ENCODE data around the gene SLC35A2.
"Not testable (repeated sequence)": the region's sequence is repeated elsewhere in the genome, so short reads cannot be mapped to it uniquely, and the experiment has no call there.

Gene SLC35A2

DNA sequence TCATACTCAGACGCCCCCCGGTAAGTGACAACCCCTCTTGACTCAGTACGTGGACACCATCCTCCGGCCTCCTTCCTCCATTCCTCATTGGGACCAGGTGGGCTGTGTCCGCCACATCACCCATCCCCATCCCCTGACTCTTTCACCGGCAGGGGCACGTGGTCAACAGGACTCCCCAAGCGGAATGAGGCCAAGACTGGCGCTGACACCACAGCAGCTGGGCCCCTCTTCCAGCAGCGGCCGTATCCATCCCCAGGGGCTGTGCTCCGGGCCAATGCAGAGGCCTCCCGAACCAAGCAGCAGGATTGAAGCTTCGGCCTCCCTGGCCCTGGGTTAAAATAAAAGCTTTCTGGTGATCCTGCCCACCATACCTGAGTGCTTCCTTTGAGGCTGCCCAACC is 8.7 kb downstream of the SLC35A2 start:
- DNase-seq (ENCODE audit: low read depth): no peak

DNA sequence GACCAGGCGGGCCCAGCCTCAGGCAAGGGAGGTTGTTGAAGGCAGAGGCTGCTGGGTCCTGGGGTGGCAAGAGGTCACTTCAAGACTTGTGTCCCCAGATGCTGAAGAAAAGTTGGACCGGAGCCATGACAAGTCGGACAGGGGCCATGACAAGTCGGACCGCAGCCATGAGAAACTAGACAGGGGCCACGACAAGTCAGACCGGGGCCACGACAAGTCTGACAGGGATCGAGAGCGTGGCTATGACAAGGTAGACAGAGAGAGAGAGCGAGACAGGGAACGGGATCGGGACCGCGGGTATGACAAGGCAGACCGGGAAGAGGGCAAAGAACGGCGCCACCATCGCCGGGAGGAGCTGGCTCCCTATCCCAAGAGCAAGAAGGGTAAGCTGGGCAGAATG is 9.3 kb downstream of the SLC35A2 start:
- DNase-seq (ENCODE audit: low read depth): no peak

DNA sequence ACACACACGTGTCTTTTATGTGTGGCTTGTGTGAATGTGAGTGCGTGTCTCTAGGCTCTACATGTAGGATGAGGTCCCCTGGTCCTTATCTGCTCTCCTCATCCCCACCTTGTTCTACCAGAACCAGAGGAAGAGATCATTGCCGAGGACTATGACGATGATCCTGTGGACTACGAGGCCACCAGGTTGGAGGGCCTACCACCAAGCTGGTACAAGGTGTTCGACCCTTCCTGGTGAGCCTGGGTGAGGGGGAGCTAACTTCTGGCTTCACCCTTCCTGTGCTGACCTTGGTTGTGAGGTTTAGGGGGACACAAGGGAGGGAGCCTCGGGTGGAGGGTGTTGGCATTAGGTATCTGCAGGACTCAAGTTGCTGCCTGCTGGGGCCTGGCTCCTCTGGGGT is 10.4 kb downstream of the SLC35A2 start:
- no peak for DNase-seq (ENCODE audit: low read depth)

- DNase-seq (ENCODE audit: low read depth): no peak
Observed at GRCh38 chrX:48899078-48899410, 12.4 kb downstream of the SLC35A2 start.

- peak; percentile 68 for DNase-seq (ENCODE audit: low read depth)
Observed at GRCh38 chrX:48897625-48898306, 13.7 kb downstream of the SLC35A2 start, which contains the start of the genes PQBP1 and TIMM17B. TSS of gene PQBP1 (plus strand) at chrX:48897930. CDS start at chrX:48898510, 580 bp downstream. TSS of gene TIMM17B (minus strand) at chrX:48897768. CDS start at chrX:48897749, 19 bp downstream.

DNA sequence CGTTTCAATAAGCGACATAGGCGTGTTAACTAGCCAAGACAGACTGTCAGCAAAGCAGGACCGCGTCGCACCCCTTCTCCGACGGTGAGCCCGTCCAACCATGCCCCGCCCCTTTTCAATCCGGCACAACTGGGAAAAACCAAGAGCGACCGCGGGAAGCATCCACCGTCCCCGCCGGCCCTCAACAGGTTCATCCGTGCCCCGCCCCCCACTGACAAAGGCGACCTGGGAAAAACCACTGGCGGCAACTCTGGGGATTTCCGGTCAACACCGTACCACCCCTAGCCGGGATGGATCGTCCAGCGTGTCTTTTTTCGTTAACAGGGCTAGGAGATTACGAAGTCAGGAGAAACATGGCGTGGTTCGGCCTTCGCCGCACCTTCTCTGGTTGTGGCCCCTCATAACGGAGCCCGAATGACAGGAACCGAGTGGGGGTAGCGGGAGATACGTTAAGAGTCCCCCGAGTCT is 14.3 kb downstream of the SLC35A2 start:
- no peak for DNase-seq (ENCODE audit: low read depth)

- DNase-seq (ENCODE audit: low read depth): no peak
Observed at GRCh38 chrX:48896611-48897011, 14.8 kb downstream of the SLC35A2 start.

DNA sequence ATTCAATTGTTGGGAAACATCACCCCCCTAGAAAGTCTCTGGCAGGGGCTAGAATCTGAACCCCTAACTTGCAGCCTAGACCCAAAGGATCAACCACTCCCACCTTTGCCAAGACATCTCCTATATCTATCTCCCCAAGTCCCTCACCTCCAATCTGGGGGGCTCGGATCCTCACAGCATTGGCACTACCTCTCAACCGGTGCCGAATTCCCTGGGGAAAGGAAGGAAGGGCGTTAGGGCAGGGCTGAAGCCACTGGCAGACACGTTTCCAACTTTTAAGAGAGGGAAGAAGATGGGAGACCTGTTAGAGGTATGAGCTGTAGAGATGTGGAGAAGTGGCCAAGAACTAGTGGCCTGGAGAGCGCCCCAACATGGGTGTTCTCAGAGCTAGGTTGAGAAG is 16.6 kb downstream of the SLC35A2 start:
- no peak for DNase-seq (ENCODE audit: low read depth)

DNA sequence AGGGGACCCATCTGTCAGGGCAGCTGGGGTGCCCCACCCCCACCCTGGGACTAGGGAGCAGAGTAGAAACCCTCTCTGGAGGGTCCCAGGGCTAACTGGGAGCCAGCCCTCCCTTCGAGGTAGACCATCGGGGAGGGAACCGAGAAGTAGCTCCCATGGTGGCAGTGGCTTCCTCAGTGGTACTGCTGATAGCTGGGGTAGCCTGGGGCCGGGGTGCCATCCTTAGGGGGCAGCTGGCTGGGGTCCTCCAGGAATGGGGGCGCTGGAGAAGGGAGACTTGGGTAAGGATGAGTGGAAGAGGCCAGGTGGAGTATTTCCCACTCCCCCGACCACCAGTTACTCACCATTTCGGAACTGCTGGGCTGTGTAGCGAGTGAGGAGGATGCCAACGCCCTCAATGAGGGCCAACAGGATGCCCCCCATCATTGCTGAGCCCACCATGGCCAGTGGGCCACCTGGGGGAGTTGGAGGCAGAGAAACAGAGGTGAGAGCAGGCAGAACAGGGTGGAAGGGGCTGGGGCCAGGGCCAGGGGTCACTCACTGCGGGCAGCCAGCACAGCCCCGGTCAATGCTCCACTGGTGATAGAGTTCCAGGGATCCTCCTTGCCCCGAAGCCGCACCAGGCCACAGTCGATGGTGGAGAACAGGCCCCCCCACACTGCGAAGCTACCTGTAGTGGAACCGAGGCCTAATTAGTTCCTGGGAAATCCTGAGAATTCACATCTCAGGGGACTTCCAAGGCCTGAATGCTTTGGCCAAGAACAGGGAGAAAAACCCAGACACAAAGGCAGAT is 17.7 kb downstream of the SLC35A2 start:
- DNase-seq (ENCODE audit: low read depth): no peak

- no peak for DNase-seq (ENCODE audit: low read depth)
Observed at GRCh38 chrX:48892896-48893295, 18.6 kb downstream of the SLC35A2 start.

DNA sequence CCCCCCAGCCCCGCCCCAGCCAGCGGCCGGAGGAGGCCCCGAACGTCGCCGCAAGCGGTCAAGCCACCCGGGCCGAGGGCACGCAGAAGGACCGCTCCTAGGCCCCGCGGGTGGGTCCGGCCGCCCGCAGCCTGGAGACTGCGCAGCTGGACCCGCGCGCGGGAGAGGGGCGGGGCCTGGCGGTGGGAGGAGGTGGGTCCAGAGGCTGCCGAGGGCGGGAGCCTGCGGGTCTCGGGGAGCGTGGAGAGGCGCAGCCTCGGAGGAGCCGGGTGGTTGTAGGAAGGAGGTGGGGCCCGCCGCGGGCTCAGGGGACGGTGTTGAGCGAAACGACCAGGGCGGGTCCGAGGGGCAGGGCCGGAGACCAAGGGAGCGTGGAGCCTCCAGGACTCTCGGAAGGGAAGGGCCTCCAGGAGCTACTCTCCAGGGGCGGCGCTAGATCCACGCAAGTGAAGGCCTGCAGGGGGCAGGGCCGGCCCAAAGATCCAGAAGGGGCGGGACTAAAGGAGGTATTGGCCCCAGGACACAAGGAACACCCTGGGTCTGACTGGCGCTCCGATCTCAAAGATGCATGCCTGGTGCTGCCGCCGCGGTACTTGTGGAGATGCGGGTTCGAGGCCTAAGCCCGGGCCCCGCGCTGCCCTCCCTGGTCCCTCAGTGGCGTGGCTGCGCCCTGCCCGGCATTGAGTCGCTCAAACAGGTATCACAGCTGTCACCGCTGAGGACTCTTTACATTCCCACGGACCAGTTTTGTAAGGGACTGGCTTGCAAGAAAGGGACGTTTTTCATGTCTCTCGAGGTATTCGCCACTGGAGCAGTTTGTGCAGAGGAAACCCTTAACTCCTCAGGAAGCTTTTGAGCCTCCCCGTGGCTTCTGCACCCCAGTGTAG is 19.8 kb downstream of the SLC35A2 start:
- DNase-seq (ENCODE audit: low read depth): peak; percentile 40

DNA sequence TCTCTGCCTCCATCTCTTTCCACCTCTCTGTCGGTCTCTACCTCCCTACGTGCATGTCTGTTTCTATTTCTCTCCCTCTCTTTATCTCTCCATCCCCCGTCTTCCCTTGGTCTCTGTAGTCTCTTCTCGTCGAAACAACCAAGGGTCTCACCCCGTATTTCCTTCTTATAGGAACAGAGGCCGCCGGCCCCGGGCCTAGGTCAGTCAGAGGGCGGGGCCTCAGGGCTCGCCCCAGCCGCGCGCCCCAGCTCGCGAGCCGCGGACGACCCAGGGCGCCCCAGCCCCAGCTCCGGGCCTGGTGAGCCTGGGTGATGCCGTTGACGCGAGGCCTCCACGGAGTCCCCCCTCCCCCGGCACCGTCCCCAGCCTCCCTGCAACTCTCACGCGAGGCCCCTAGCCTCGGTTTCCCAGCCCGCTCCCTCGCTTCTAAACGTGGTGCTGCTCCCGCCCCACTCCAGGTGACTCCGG is 20.5 kb downstream of the SLC35A2 start:
- DNase-seq (ENCODE audit: low read depth): no peak

DNA sequence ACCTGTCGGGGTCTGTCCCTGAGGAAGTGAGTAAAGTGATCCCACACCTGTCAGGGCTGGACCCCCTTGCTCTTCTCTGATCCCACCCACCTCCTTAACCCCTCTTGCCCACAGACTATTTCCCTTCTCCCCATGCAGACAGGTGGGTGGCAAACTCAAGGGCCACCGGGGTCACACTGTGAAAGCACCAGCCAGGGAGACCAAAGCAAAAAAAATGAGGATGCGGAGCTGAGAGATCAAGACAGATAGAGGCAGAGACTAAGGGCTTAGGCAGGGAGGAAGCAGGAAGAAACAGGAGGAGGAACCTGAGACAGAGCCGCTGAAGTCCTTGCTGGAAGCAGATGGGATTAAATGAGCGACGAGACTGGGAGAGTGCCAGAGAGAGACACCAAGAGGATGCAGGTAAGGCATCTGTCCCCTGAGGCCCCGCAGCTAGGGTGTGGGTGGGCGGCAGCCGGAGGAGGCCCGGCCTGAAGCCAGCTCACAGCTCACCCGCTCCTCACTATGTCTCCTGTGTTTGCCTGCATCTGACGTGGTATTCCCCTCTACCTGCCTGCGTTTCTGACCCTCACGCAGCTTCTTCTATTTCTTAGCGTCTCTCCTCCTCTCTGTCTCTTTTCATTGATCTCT is 21.0 kb downstream of the SLC35A2 start:
- no peak for DNase-seq (ENCODE audit: low read depth)

DNA sequence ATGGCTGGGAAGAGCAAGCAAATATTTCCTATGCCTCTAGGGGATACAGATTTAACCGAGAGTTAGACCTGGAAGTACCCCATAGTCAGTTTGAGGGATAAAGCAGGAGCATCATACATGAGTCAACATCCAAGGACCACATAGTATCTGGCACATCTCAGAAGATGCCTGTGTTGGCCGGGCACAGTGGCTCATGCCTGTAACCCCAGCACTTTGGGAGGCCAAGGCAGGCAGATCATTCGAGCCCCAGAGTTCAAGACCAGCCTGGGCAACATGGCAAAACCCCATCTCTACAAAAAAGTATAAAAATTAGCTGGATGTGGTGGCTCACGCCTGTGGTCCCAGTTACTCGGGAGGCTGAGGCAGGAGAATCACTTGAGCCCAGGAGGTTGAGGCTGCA is 24.9 kb downstream of the SLC35A2 start:
- DNase-seq (ENCODE audit: low read depth): not testable (repeated sequence)

GRCh38 chrX:48883729-48884128 is 27.7 kb downstream of the SLC35A2 start:
- DNase-seq (ENCODE audit: low read depth): no peak

- not testable (repeated sequence) for DNase-seq (ENCODE audit: low read depth)
Observed at GRCh38 chrX:48876944-48877343, 34.5 kb downstream of the SLC35A2 start.

DNA sequence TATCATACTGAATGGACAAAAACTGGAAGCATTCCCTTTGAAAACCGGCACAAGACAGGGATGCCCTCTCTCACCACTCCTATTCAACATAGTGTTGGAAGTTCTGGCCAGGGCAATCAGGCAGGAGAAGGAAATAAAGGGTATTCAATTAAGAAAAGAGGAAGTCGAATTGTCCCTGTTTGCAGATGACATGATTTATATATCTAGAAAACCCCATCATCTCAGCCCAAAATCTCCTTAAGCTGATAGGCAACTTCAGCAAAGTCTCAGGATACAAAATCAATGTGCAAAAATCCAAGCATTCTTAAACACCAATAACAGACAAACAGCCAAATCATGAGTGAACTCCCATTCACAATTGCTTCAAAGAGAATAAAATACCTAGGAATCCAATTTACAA is 39.4 kb downstream of the SLC35A2 start:
- DNase-seq (ENCODE audit: low read depth): not testable (repeated sequence)

GRCh38 chrX:48864210-48864609 is 47.2 kb downstream of the SLC35A2 start:
- DNase-seq (ENCODE audit: low read depth): no peak

DNA sequence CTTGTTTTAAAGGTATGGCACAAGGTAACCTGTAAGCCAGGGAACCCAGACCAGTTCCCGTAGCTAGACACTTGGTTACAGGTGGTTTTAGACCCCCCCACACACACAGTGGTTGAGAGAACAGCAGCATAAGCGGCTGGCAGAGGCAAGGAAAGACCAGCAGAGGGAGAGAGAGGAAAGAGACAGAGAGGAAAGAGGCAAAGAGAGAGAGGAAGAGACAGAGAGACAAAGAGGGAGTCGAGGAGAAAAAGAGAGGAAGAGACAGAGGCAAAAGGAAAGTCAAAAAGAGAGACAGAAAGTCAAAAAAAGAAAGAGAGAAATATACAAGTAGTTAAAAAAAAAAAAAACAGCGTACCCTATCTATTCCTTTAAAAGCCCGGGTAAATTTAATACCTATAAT is 56.5 kb downstream of the SLC35A2 start:
- DNase-seq (ENCODE audit: low read depth): no peak

- not testable (repeated sequence) for DNase-seq (ENCODE audit: low read depth)
Observed at GRCh38 chrX:48854121-48854804, 57.2 kb downstream of the SLC35A2 start.

DNA sequence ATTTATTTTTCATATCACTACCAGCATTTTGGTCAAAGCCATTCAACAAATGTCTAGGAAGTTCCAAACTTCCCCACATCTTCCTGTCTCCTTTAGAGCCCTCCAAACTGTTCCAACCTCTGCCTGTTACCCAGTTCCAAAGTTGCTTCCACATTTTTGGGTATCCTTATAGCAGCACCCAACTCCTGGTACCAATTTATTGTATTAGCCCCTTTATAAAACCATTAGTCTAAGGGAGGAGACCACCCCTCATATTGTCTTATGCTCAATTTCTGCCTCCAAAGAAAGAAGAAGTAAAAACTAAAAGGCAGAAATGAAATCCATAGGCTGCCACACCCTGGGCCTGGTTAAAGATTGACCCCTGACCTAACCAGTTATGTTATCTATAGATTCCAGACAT is 58.0 kb downstream of the SLC35A2 start:
- DNase-seq (ENCODE audit: low read depth): not testable (repeated sequence)
